ENCODE data around the gene SERPINA12.
"Not testable (repeated sequence)": the region's sequence is repeated elsewhere in the genome, so short reads cannot be mapped to it uniquely, and the experiment has no call there.

Gene SERPINA12

GRCh38 chr14:94515426-94515825 lies 6.2 kb upstream of the SERPINA12 start:
- CTCF ChIA-PET, result interaction anchor here (0.6 kb wide), 1 partner anchor 15 kb away, joined by 4 read pairs; no protein-coding TSS in a partner anchor
- TF ChIP-seq, protein P1, sequence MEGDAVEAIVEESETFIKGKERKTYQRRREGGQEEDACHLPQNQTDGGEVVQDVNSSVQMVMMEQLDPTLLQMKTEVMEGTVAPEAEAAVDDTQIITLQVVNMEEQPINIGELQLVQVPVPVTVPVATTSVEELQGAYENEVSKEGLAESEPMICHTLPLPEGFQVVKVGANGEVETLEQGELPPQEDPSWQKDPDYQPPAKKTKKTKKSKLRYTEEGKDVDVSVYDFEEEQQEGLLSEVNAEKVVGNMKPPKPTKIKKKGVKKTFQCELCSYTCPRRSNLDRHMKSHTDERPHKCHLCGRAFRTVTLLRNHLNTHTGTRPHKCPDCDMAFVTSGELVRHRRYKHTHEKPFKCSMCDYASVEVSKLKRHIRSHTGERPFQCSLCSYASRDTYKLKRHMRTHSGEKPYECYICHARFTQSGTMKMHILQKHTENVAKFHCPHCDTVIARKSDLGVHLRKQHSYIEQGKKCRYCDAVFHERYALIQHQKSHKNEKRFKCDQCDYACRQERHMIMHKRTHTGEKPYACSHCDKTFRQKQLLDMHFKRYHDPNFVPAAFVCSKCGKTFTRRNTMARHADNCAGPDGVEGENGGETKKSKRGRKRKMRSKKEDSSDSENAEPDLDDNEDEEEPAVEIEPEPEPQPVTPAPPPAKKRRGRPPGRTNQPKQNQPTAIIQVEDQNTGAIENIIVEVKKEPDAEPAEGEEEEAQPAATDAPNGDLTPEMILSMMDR (conservative IDR thresholded peaks at IDR 0.05; ENCODE audit: low read depth), result no peak
- POLR2A ChIA-PET (ENCODE audit: low non-redundant PET), result no interaction called here

GRCh38 chr14:94514351-94514750 lies 5.1 kb upstream of the SERPINA12 start:
- no peak for DNase-seq (ENCODE audit: low spot score)

More at GRCh38 chr14:94515426-94515825, 6.2 kb upstream of the SERPINA12 start:
- no peak overlapping the region for H3K27ac ChIP-seq
- no peak for DNase-seq (ENCODE audit: low spot score)

DNA sequence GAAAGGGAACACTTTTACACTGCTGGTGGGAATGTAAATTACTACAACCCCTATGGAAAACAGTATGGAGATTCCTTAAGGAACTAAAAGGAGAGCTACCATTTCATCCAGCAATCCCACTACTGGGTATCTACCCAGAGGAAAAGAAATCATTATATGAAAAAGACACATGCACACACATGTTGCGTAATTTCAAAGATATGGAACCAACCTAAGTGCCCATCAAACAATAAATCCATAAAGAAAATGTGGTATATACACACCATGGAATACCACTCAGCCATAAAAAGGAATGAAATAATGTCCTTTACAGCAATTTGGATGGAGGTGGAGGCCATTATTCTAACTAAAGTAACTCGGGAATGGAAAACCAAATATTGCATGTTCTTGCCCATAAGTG lies 1.2 kb upstream of the SERPINA12 start:
- CTCF ChIA-PET, result interaction anchor here (0.6 kb wide), 1 partner anchor 11 kb away, joined by 3 read pairs; no protein-coding TSS in a partner anchor

More at GRCh38 chr14:94514351-94514750, 5.1 kb upstream of the SERPINA12 start:
- ChIA-PET POLR2A (ENCODE audit: low non-redundant PET) (no interaction called here), CTCF (no interaction called here)
- TF ChIP-seq, protein P1 (conservative IDR thresholded peaks at IDR 0.05; ENCODE audit: low read depth), result no peak
- no peak overlapping the region for H3K27ac ChIP-seq

GRCh38 chr14:94505641-94506040 lies 3.6 kb downstream of the SERPINA12 start:
- TF ChIP-seq, protein P1 (conservative IDR thresholded peaks at IDR 0.05; ENCODE audit: low read depth), result no peak
- POLR2A ChIA-PET (ENCODE audit: low non-redundant PET), result no interaction called here
- CTCF ChIA-PET, result interaction anchor here (3.7 kb wide), 1 partner anchor 20 kb away, joined by 14 read pairs; no protein-coding TSS in a partner anchor
- DNase-seq (ENCODE audit: low spot score), result no peak
- no peak overlapping the region for H3K27ac ChIP-seq

More for the DNA sequence above, 1.2 kb upstream of the SERPINA12 start:
- DNase-seq (ENCODE audit: low spot score); POLR2A ChIA-PET (ENCODE audit: low non-redundant PET); H3K27ac ChIP-seq: not testable (repeated sequence)

DNA sequence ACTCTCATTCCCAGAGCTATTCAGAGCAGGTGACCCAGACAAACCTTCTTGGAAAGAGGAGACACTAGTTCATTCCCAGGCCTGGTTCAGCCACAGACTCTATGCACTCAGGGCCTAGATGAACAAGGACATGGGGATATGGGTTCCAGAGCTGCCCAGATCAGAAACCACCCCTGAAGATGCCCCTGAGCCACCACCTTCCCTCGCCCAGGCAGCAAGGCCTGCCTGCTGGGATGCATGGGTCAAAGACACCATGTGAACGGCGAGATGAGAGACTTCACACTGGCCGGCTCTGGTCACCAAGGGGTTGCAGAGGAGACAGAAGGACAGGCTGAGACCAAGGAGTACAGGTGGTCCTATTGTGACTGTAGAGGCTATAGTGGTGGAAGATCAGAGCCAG lies 4.1 kb downstream of the SERPINA12 start:
- TF ChIP-seq, protein P1 (conservative IDR thresholded peaks at IDR 0.05; ENCODE audit: low read depth), result no peak
- POLR2A ChIA-PET (ENCODE audit: low non-redundant PET), result no interaction called here
- CTCF ChIA-PET, result no interaction called here
- DNase-seq (ENCODE audit: low spot score), result no peak
- no peak overlapping the region for H3K27ac ChIP-seq

DNA sequence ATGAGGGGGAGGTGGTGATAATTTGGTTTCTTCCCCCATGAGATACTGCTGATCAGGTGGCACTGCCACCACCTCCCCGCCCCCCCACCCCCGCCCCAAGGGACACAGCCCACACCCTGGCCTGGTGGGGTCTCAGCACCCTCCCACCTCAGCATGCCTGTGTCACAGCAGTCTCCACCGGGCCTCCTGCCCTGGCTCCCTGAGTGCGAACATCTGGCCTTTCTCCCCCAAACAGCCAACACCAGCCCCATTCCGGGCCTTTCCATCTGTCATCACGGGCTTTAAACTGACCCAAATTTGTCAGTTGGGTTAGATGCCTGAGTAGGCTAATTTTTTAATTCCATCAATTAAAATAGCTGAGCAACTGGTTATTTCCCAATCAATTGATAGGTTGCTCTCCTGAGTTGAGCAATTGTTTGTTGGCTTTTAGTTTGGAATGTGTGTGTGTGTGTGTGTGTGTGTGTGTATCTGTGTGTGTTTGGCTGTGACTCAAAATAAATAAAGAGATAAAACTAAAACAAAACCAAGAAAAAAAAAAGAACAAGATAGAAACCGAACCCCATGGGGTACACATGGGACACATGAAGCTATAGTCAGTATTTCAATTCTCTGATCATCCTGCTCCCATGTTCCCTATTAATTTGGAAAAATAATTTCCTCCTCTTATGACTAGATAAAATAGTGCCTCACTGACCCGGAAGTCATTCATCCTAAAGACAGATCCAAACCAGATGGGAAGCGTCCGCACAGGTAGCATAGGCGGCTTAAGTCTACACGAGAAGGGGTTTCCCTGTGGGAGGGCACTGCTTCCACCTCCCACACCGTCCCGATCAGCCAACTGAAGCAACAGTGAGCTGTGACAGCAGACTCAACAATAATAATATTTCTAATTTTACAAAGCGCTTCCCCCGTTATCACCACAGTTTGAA lies 7.4 kb downstream of the SERPINA12 start:
- CTCF ChIA-PET, result no interaction called here
- POLR2A ChIA-PET (ENCODE audit: low non-redundant PET), result no interaction called here
- no peak for DNase-seq (ENCODE audit: low spot score)
- TF ChIP-seq, protein P1 (conservative IDR thresholded peaks at IDR 0.05; ENCODE audit: low read depth), result no peak
- no peak overlapping the region for H3K27ac ChIP-seq

DNA sequence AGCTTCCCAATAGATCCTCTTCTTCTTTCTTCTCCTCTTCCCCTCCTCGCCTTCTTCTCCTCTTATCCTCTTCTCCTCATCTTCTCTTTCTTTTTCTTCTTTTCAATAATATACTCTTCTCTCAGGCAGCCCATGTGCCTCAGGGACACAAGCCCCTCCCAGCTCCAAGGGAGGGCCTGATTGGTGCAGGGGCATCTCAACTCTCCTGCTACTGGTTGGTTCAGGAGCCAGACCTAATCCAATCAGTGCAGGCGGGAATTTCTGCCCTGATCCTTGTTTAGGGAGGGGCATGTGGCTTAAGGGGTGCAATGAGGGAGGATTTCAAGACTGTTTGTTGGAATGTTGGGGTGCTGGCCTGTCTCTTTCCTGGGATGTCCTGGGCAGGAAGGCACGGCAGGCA lies 9.0 kb downstream of the SERPINA12 start:
- ChIA-PET CTCF (interaction anchor here (0.8 kb wide), 1 partner anchor 15 kb away, joined by 4 read pairs; no protein-coding TSS in a partner anchor), POLR2A (ENCODE audit: low non-redundant PET) (no interaction called here)
- H3K27ac ChIP-seq, result no peak overlapping the region
- DNase-seq (ENCODE audit: low spot score), result no peak
- TF ChIP-seq, protein P1 (conservative IDR thresholded peaks at IDR 0.05; ENCODE audit: low read depth), result no peak
